ENCODE data around the gene VAPB.
A peak's percentile ranks its signal among the peaks of the same experiment; 100 is the strongest.
"Not testable (repeated sequence)": the region's sequence is repeated elsewhere in the genome, so short reads cannot be mapped to it uniquely, and the experiment has no call there.

The VAPB gene

GRCh38 chr20:58388882-58389323 is at the start of gene VAPB:
VAPB (plus strand) TSS chr20:58389229; CDS start chr20:58389460, 231 bp downstream.
- peak; percentile 93 for DNase-seq (ENCODE audit: low spot score)

- no peak for DNase-seq (ENCODE audit: low spot score)
Observed at GRCh38 chr20:58339741-58340140, 49.3 kb upstream of the VAPB start.

- no peak for DNase-seq (ENCODE audit: low spot score)
Observed at GRCh38 chr20:58340151-58340550, 48.9 kb upstream of the VAPB start.

- no peak for DNase-seq (ENCODE audit: low spot score)
Observed at GRCh38 chr20:58340853-58341252, 48.2 kb upstream of the VAPB start.

- no peak for DNase-seq (ENCODE audit: low spot score)
Observed at GRCh38 chr20:58342104-58342945, 46.7 kb upstream of the VAPB start.

GRCh38 chr20:58344741-58345140 is 44.3 kb upstream of the VAPB start:
- no peak for DNase-seq (ENCODE audit: low spot score)

- no peak for DNase-seq (ENCODE audit: low spot score)
Observed at GRCh38 chr20:58349570-58349969, 39.5 kb upstream of the VAPB start.

GRCh38 chr20:58352468-58352867 is 36.6 kb upstream of the VAPB start:
- DNase-seq (ENCODE audit: low spot score), result no peak

GRCh38 chr20:58359441-58359840 is 29.6 kb upstream of the VAPB start:
- no peak for DNase-seq (ENCODE audit: low spot score)

- DNase-seq (ENCODE audit: low spot score), result no peak
Observed at GRCh38 chr20:58360936-58361335, 28.1 kb upstream of the VAPB start.

- no peak for DNase-seq (ENCODE audit: low spot score)
Observed at GRCh38 chr20:58361481-58362205, 27.4 kb upstream of the VAPB start.

- DNase-seq (ENCODE audit: low spot score), result no peak
Observed at GRCh38 chr20:58362206-58362516, 26.9 kb upstream of the VAPB start.

GRCh38 chr20:58362970-58363369 is 26.1 kb upstream of the VAPB start:
- no peak for DNase-seq (ENCODE audit: low spot score)

GRCh38 chr20:58366866-58367265 is 22.2 kb upstream of the VAPB start:
- DNase-seq (ENCODE audit: low spot score), result no peak

- no peak for DNase-seq (ENCODE audit: low spot score)
Observed at GRCh38 chr20:58372806-58373205, 16.2 kb upstream of the VAPB start.

- not testable (repeated sequence) for DNase-seq (ENCODE audit: low spot score)
Observed at GRCh38 chr20:58373296-58373695, 15.7 kb upstream of the VAPB start.

- no peak for DNase-seq (ENCODE audit: low spot score)
Observed at GRCh38 chr20:58374027-58374850, 14.8 kb upstream of the VAPB start.

GRCh38 chr20:58374906-58375758 is 13.9 kb upstream of the VAPB start:
- DNase-seq (ENCODE audit: low spot score), result no peak

- DNase-seq (ENCODE audit: low spot score), result no peak
Observed at GRCh38 chr20:58375759-58376352, 13.2 kb upstream of the VAPB start.

GRCh38 chr20:58377017-58377416 is 12.0 kb upstream of the VAPB start:
- no peak for DNase-seq (ENCODE audit: low spot score)

GRCh38 chr20:58377766-58378401 is 11.1 kb upstream of the VAPB start:
- DNase-seq (ENCODE audit: low spot score), result no peak
